Measurements from ENCODE around the gene DCDC2B.
A peak's percentile ranks its signal among the peaks of the same experiment; 100 is the strongest.

DCDC2B gene

GRCh38 chr1:32194984-32195383, 13.9 kb upstream of the DCDC2B start:
- no peak overlapping the region for H3K4me3 ChIP-seq
- no peak overlapping the region for H3K27ac ChIP-seq

DNA sequence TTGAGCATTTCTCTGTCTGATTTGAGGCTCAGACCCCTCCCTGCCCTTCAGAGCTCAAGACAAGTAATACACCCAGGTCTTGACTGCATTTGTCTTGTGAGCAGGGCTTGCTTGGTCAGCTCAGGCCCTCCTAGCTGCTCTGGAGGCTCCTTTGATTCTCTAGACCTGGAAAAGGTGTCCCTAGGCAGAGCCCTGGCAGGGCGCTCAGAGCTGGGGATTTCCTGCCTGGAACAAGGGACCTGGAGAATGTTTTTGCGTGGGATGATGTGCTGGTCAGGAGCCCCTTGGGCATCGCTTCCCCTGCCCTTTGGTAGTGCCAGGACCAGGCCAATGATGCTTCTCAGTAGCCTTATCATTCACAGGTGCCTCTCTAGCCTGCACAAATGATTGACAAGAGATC, 13.4 kb upstream of the DCDC2B start:
- Histone ChIP-seq H3K27ac (no peak overlapping the region), H3K4me3 (no peak overlapping the region)

GRCh38 chr1:32195972-32196823, 12.7 kb upstream of the DCDC2B start:
- peak overlapping the region in 1 of 21 experiments; percentile 17 for H3K27ac ChIP-seq

GRCh38 chr1:32197074-32197473, 11.8 kb upstream of the DCDC2B start:
- Histone ChIP-seq H3K4me3 (no peak overlapping the region), H3K27ac (peak overlapping the region in 1 of 21 experiments; percentile 13)

More at GRCh38 chr1:32195972-32196823, 12.7 kb upstream of the DCDC2B start:
- no peak overlapping the region for H3K4me3 ChIP-seq

- Histone ChIP-seq H3K4me3 (no peak overlapping the region), H3K27ac (no peak overlapping the region)
Observed at GRCh38 chr1:32197837-32198236, 11.1 kb upstream of the DCDC2B start.

DNA sequence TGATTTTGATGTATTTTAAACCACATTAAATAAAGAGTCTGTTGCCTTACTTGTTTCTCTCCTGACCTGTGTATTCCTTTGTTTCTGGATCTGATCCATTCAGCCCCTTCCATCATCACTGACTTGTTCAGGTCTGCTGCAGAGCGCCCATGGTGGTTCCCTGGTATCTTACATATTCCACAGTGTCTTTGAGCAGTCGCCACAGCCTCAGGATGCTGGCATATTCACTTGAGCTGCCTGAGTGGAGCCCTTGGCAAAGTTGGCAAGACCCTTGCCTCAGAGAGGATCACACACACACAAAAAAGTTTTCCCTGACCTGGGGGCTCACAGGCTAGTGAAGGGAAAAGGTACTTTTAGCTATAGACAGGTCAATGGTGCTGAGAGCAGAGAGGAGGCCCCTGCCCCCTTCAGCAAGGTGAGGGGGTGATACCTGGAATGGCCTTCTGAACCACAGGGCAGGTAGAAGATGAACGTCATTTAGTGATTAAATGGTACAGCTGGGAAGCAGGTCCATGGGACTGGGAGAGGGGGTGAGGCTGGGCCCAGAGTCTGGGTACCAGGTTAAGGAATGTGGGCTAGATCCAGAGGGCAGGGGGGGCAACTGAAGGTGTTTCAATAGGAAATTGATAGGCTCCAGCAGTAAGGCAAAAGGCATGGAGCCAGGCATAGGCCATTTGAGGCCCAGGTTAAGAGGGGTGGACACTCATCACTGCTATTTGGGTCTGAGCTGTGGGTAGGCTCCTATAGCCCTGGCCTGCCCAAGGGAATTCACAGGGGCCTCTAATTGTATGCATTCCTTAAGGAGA, 10.4 kb upstream of the DCDC2B start:
- peak overlapping the region in 1 of 21 experiments; percentile 69 for H3K27ac ChIP-seq
- H3K4me3 ChIP-seq, result no peak overlapping the region

DNA sequence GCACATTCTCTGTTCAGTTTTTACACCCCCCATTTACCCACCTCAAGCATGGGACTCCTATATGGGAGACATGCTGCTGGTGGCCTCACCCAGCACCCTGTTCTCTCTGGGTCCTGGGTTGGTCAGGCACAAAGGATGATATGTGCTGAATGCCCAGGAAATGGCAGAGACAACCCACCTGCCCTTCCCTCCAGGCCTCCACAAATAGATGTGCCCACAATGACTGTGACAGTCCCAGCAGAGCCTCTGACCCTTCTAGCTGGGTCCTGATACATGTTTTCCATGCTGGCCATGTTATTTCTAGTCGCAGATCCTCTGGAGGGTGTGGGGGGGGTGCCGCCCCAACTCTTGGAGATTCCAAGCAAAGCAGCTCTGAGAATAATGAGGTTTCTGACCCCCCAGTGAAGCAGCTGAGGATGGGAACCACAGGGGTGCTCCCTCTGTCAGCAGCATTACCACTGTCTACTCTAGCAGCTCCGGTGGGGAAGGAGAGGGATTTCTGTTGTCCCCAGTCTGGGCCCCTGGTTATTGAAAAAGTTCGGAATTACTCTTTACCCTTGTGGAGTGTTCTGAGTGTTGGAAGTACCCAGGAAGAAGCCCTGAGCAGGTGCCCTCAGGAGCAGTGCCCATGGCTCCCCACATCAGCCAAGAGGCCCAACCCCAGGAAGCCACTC, 9.7 kb upstream of the DCDC2B start:
- Histone ChIP-seq H3K27ac (peak overlapping the region in 13 of 21 experiments; percentile 21 to 87 (median 80)), H3K4me3 (no peak overlapping the region)

GRCh38 chr1:32199717-32200072, 9.2 kb upstream of the DCDC2B start:
- peak overlapping the region in 18 of 21 experiments; percentile 21 to 87 (median 76) for H3K27ac ChIP-seq
- H3K4me3 ChIP-seq, result peak overlapping the region in 1 of 7 experiments; percentile 47

GRCh38 chr1:32200226-32201010, 8.5 kb upstream of the DCDC2B start, which contains the start of gene CCDC28B:
TSS of gene CCDC28B (plus strand) at chr1:32200595. CDS start at chr1:32201936, 1,341 bp downstream.
- peak within 1 kb of the TSS in 20 of 21 experiments; percentile 25 to 87 (median 74) for H3K27ac ChIP-seq

DNA sequence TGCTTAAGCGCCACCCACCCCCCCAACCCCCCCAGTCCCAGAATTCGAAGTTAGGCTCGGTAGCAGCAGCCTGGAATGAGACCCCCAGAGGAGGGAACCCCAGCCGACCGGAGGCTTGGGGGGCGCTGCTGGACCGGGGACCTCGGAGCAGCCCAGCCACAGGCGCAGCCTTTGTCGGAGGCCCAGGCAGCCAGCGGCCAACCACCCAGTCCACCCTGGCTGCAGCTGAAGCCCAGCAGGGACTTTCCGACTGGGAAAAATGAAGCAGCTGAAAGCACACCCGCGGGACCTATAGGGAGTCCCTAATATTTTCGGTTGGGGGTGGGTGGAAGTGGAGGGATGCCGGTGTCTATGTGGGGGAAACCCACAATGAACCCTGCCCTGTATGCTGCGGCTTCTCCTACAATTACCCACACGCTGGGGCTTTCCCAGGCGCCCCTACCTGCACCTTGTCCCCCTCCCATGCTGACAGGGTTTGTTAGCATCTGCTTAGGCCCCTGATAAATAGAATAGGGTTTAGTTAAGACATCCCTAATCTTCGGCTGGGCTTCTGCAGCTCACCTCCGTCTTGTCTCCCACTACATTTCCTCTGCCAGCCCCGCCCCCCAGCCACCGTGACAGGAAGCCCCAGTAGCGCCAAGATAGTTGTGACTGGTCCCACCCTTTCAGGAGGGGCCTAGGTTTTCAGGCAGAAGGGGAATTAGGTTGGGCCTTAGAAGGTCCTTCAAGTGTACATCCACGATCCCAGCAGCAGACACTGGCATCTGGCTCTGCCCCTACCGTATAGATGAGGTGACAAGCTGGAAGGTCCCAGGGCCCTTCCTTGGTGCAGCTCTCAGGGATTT, 7.7 kb upstream of the DCDC2B start:
- H3K27ac ChIP-seq, result peak overlapping the region in 20 of 21 experiments; percentile 25 to 87 (median 74)
- peak overlapping the region; percentile 28 to 57 (median 47) for H3K4me3 ChIP-seq

More at GRCh38 chr1:32200226-32201010, 8.5 kb upstream of the DCDC2B start, which contains the start of gene CCDC28B:
- peak within 1 kb of the TSS; percentile 28 to 57 (median 47) for H3K4me3 ChIP-seq

- Histone ChIP-seq H3K27ac (peak overlapping the region in 16 of 21 experiments; percentile 50 to 89 (median 81)), H3K4me3 (peak overlapping the region; percentile 43 to 73 (median 57))
Observed at GRCh38 chr1:32204943-32205361, 3.9 kb upstream of the DCDC2B start.

DNA sequence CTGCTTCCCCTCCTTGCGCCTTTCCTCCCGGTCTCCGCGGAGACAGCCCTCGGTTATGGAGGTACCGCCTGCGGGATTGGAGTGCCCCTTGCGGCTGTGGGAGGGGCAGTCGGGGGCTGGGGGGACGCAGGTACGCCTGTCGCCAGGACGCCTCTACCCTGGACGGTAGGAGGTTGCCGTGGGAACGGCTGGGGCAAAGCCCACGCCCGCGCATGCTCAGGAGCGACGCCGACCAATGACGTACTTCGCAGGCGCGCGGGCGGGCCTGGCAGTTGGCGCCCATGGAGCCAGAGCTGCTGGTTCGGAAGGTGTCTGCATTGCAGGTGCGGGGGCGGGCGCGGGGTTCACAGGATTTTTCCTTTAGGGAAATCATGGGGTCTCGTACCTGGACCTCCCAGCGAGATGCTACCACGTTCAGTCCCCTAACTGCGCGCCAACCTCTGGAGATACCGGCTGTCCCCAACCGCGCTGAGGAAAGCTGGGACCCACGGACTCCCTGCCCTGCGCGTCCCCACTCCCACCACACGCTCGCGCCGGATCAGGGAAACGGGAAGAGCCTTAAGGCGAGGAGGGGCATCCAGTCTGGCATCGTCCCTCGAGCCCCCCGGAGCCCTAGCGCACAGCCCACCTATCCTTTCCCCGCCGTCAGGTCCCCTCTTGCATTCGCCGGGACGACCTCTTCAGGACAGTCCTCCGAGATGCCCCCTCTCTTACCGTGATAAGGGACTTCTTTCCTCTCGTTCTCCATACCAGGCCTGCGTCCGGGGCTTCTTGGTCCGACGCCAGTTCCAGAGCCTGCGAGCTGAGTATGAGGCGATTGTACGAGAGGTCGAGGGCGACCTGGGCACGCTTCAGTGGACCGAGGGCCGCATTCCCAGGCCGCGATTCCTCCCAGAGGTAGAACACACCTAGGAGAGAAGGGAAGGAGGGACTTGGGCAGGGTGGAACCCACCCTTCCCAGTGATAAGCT, 3.2 kb upstream of the DCDC2B start, which contains the start of gene IQCC:
Gene IQCC (plus strand): TSS at position 271 of the 970 bp plus-strand sequence. CDS start 11 bp downstream, at position 282.
- H3K4me3 ChIP-seq, result peak within 1 kb of the TSS; percentile 43 to 73 (median 57)
- peak within 1 kb of the TSS in 19 of 21 experiments; percentile 24 to 89 (median 77) for H3K27ac ChIP-seq

DNA sequence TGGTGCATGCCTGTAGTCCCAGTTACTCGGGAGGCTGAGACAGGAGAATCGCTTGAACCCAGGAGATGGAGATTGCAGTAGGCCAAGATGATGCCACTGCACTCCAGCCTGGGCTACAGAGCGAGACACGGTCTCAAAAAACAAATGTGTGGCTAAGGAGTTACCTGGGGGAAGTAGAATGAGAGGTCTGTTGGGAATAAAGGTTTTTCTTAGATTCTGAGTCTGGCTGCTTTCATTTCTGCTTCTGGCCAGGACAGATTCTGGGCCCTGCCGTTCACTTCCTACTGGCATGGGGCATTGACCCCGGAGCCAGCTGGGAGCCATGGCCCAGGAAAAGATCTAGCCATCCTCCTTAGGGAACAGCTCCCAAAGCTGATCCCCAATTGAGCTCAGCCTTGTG, 420 bp upstream of the DCDC2B start:
- peak overlapping the region in 1 of 21 experiments; percentile 29 for H3K27ac ChIP-seq

GRCh38 chr1:32215629-32216480, 7.0 kb downstream of the DCDC2B start:
- H3K4me3 ChIP-seq, result no peak overlapping the region
- H3K27ac ChIP-seq, result peak overlapping the region in 11 of 21 experiments; percentile 10 to 61 (median 43)

More for the DNA sequence above, 420 bp upstream of the DCDC2B start:
- no peak overlapping the region for H3K4me3 ChIP-seq

- Histone ChIP-seq H3K27ac (peak overlapping the region in 8 of 21 experiments; percentile 7 to 61 (median 22)), H3K4me3 (no peak overlapping the region)
Observed at GRCh38 chr1:32216566-32216965, 7.7 kb downstream of the DCDC2B start.

GRCh38 chr1:32219022-32219421, 10.1 kb downstream of the DCDC2B start:
- peak overlapping the region in 1 of 21 experiments; percentile 35 for H3K27ac ChIP-seq
- H3K4me3 ChIP-seq, result no peak overlapping the region
